OCI-LY7 (cell line): ENCODE measurements around the gene KAZN.

Experiments used
- EZH2phosphoT487 ChIP-seq: fragments of 200-600 bp; sonication (generic); IDR thresholded peaks from 2 replicates; pipeline ENCODE4 v1.6.1; 2018; ENCODE audit warnings: low read depth, borderline replicate concordance, mild to moderate bottlenecking, mixed run types, antibody characterized with exemption, low read length, moderate library complexity, mixed read lengths
- TF ChIP-seq, protein P1 (sequence below): fragments of 200-600 bp; sonication (generic); conservative IDR thresholded peaks from 2 replicates; pipeline ENCODE4 v1.5.1; 2014; ENCODE audit warnings: mild to moderate bottlenecking, antibody characterized with exemption, low read length, moderate library complexity, mixed read lengths

GRCh38 chr1:14759843-14760242 lies 161.4 kb downstream of the KAZN start:
- TF ChIP-seq, protein P1, sequence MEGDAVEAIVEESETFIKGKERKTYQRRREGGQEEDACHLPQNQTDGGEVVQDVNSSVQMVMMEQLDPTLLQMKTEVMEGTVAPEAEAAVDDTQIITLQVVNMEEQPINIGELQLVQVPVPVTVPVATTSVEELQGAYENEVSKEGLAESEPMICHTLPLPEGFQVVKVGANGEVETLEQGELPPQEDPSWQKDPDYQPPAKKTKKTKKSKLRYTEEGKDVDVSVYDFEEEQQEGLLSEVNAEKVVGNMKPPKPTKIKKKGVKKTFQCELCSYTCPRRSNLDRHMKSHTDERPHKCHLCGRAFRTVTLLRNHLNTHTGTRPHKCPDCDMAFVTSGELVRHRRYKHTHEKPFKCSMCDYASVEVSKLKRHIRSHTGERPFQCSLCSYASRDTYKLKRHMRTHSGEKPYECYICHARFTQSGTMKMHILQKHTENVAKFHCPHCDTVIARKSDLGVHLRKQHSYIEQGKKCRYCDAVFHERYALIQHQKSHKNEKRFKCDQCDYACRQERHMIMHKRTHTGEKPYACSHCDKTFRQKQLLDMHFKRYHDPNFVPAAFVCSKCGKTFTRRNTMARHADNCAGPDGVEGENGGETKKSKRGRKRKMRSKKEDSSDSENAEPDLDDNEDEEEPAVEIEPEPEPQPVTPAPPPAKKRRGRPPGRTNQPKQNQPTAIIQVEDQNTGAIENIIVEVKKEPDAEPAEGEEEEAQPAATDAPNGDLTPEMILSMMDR = no peak
- TF ChIP-seq EZH2phosphoT487 = no peak
